Transverse colon (tissue), 4 donors: ENCODE data around the gene SMARCD1.
"Not testable (repeated sequence)": the region's sequence is repeated elsewhere in the genome, so short reads cannot be mapped to it uniquely, and the experiment has no call there.

Experiments used
- POLR2A ChIP-seq: fragments of 450-650 bp; IDR thresholded peaks from one replicate; pipeline ENCODE4 v1.6.1; 2016; ENCODE audit warnings: antibody characterized with exemption, mild to moderate bottlenecking, moderate library complexity
- POLR2AphosphoS5 ChIP-seq, 3 donors: sonication (generic); formaldehyde crosslinking; IDR thresholded peaks; one replicate each; pipeline ENCODE4 v1.6.1; 2016; ENCODE audit warnings: antibody characterized with exemption in 3 of 3
- TF ChIP-seq, protein P1 (sequence below), 5 experiments: fragments of 200-600 bp in 3 of 5; fragments of 450-650 bp in 2 of 5; sonication (generic) in 3 of 5; IDR thresholded peaks; 1 replicate in 2 of 5; 2 replicates in 3 of 5; pipeline ENCODE4 v1.5.1; 2016 to 2017; ENCODE audit warnings: antibody characterized with exemption in 5 of 5, inconsistent platforms in 3 of 5, mild to moderate bottlenecking in 2 of 5, moderate library complexity in 1 of 5

DNA sequence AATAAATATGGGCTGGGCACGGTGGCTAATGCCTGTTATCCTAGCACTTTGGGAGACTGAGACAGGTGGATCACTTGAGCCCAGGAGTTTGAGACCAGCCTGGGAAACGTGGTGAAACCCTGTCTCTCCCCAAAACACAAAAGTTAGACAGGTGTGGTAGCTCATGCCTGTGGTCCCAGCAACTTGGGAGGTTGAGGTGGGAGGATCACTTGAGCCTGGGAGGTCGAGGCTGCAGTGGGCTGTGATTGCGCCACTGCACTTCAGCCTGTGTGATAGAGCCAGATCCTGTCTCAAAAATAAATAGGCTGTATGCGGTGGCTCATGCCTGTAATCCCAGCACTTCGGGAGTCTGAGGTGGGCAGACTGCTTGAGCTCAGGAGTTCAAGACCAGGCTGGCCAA lies 62.9 kb downstream of the SMARCD1 start:
- TF ChIP-seq, protein P1, sequence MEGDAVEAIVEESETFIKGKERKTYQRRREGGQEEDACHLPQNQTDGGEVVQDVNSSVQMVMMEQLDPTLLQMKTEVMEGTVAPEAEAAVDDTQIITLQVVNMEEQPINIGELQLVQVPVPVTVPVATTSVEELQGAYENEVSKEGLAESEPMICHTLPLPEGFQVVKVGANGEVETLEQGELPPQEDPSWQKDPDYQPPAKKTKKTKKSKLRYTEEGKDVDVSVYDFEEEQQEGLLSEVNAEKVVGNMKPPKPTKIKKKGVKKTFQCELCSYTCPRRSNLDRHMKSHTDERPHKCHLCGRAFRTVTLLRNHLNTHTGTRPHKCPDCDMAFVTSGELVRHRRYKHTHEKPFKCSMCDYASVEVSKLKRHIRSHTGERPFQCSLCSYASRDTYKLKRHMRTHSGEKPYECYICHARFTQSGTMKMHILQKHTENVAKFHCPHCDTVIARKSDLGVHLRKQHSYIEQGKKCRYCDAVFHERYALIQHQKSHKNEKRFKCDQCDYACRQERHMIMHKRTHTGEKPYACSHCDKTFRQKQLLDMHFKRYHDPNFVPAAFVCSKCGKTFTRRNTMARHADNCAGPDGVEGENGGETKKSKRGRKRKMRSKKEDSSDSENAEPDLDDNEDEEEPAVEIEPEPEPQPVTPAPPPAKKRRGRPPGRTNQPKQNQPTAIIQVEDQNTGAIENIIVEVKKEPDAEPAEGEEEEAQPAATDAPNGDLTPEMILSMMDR (IDR thresholded peaks at IDR 0.05): not testable (repeated sequence)
- not testable (repeated sequence) for TF ChIP-seq POLR2A; POLR2AphosphoS5 (IDR thresholded peaks at IDR 0.05)
